ENCODE results near the gene CHSY1. TPM values are rescaled to one million over a fixed set of nuclear protein-coding genes. Genes with fewer than 3 reads are reported as not detected.

CHSY1 gene
- total RNA-seq, 1 donor from 2014 or later: 38.2 TPM

DNA sequence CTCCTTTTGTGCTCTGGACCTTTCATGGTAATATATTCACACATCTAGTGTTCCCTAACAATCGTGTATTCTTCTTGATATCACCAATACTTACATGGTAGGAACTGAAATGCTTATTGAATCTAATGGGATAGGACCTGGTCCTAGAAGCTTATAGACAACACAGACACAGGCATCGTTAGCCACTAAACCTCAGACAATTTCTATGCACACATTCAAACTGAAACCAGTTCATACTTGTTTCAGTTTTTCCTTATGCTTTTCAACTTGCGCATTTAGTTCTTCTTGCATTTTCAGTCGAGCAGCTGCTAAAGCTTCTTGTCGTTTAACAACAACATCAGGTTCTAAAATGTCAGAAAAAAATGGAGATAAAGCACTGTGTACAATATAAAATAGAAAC is 23.2 kb upstream of the CHSY1 start:
- no peaks in the 10 kb centered on the region for H3K36me3 Mint-ChIP-seq (ENCODE audit: unreplicated experiment)
- peaks cover 2% of the 10 kb centered on the region for H3K9me3 Mint-ChIP-seq (ENCODE audit: unreplicated experiment)
- no peaks in the 10 kb centered on the region for H3K4me1 Mint-ChIP-seq (ENCODE audit: low read depth, unreplicated experiment)
- no peak overlapping the region for H3K4me3 Mint-ChIP-seq (ENCODE audit: unreplicated experiment)
- no peak overlapping the region for H3K27ac Mint-ChIP-seq (ENCODE audit: unreplicated experiment)
- peaks cover 2% of the 10 kb centered on the region for H3K27me3 Mint-ChIP-seq (ENCODE audit: unreplicated experiment)
- no peak for DNase-seq
- TF ChIP-seq, protein P1, sequence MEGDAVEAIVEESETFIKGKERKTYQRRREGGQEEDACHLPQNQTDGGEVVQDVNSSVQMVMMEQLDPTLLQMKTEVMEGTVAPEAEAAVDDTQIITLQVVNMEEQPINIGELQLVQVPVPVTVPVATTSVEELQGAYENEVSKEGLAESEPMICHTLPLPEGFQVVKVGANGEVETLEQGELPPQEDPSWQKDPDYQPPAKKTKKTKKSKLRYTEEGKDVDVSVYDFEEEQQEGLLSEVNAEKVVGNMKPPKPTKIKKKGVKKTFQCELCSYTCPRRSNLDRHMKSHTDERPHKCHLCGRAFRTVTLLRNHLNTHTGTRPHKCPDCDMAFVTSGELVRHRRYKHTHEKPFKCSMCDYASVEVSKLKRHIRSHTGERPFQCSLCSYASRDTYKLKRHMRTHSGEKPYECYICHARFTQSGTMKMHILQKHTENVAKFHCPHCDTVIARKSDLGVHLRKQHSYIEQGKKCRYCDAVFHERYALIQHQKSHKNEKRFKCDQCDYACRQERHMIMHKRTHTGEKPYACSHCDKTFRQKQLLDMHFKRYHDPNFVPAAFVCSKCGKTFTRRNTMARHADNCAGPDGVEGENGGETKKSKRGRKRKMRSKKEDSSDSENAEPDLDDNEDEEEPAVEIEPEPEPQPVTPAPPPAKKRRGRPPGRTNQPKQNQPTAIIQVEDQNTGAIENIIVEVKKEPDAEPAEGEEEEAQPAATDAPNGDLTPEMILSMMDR (IDR thresholded peaks at IDR 0.05; ENCODE audit: partially characterized antibody, unreplicated experiment): no peak

DNA sequence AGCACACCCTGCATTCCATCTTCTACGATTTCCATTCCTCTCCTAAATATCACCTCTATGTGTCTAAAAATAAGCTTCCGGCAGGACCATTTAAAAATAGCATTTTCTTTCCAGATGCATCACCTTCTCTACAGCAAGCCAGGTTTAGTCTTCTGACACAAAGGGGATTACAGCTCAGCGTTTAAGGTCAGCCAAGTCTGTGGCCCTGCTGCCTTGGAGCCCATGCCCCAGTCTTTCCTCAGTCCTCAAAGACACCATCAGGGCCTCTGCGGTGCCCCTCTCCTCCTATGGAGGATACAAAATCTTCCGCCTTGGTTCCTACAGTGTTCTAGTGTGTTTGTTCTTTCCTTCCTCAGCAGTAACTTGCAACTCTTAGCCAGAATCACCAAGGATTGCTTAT is 21.7 kb upstream of the CHSY1 start:
- Mint-ChIP-seq H3K9me3 (ENCODE audit: unreplicated experiment) (peaks cover 2% of the 10 kb centered on the region), H3K36me3 (ENCODE audit: unreplicated experiment) (no peaks in the 10 kb centered on the region), H3K27me3 (ENCODE audit: unreplicated experiment) (peaks cover 7% of the 10 kb centered on the region), H3K4me3 (ENCODE audit: unreplicated experiment) (no peak overlapping the region), H3K4me1 (ENCODE audit: low read depth, unreplicated experiment) (no peaks in the 10 kb centered on the region), H3K27ac (ENCODE audit: unreplicated experiment) (no peak overlapping the region)
- DNase-seq: no peak
- TF ChIP-seq, protein P1 (IDR thresholded peaks at IDR 0.05; ENCODE audit: partially characterized antibody, unreplicated experiment): no peak

DNA sequence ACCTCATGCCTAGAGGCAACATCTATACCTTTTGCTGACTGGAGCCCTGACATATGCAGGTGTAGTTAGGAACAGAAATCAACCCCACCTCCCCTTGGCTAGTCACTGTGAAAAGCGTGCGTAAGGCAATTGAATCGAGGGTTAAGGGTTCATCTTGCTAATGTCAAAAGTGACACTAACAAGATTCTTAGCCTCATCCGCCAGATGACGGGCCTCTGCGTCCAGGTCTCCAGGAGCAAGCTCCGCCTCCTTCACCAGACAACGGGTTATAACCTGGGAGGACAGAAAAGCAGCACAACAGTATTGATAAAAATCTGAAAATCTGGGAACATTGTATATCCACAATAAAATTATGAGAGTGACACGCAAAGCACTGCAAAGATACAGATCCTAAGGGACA is 20.7 kb upstream of the CHSY1 start:
- TF ChIP-seq, protein P1 (IDR thresholded peaks at IDR 0.05; ENCODE audit: partially characterized antibody, unreplicated experiment): no peak
- Mint-ChIP-seq H3K27ac (ENCODE audit: unreplicated experiment) (no peak overlapping the region), H3K27me3 (ENCODE audit: unreplicated experiment) (peaks cover 9% of the 10 kb centered on the region), H3K4me3 (ENCODE audit: unreplicated experiment) (no peak overlapping the region), H3K36me3 (ENCODE audit: unreplicated experiment) (no peaks in the 10 kb centered on the region), H3K4me1 (ENCODE audit: low read depth, unreplicated experiment) (no peaks in the 10 kb centered on the region), H3K9me3 (ENCODE audit: unreplicated experiment) (peaks cover 2% of the 10 kb centered on the region)
- DNase-seq: no peak

DNA sequence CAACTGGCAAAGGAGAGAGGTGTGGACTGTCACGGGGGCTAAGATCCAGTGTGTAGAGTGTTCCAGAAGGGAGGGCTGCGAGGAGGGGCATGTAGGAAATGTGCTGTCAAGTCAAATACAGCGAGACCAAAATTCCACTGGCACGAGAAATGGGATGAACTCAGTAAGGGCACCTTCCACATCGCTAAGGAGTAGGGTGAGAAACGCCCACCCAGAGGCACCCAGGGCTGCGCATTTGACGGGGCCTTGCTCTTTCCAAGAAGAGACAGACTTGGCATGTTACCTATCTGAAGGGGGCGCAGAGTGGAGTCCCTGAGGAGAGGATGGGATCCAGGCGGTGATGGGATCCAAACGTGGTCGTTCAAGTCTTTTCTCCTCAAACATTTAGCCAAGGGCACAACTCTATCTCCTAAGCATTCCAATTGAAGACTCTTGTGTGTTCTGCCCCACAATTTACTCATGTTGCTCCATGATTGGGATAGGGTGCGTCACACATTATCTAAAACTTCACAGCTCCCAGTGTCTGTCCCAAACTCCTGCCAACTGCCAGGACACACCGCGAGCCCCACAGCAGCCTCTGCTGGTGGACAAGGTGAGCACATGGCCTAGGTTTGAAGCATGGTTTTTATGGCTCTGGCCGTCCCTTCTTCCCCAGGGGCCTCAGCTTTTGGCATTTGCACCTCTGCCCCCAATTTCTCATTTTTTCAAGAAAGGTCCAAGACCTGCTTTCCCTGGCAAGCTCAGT is 17.8 kb upstream of the CHSY1 start:
- no peak for DNase-seq
- Mint-ChIP-seq H3K27ac (ENCODE audit: unreplicated experiment) (no peak overlapping the region), H3K36me3 (ENCODE audit: unreplicated experiment) (no peaks in the 10 kb centered on the region), H3K27me3 (ENCODE audit: unreplicated experiment) (peaks cover 9% of the 10 kb centered on the region), H3K4me1 (ENCODE audit: low read depth, unreplicated experiment) (no peaks in the 10 kb centered on the region), H3K9me3 (ENCODE audit: unreplicated experiment) (peaks cover 2% of the 10 kb centered on the region), H3K4me3 (ENCODE audit: unreplicated experiment) (no peak overlapping the region)
- TF ChIP-seq, protein P1 (IDR thresholded peaks at IDR 0.05; ENCODE audit: partially characterized antibody, unreplicated experiment): no peak

DNA sequence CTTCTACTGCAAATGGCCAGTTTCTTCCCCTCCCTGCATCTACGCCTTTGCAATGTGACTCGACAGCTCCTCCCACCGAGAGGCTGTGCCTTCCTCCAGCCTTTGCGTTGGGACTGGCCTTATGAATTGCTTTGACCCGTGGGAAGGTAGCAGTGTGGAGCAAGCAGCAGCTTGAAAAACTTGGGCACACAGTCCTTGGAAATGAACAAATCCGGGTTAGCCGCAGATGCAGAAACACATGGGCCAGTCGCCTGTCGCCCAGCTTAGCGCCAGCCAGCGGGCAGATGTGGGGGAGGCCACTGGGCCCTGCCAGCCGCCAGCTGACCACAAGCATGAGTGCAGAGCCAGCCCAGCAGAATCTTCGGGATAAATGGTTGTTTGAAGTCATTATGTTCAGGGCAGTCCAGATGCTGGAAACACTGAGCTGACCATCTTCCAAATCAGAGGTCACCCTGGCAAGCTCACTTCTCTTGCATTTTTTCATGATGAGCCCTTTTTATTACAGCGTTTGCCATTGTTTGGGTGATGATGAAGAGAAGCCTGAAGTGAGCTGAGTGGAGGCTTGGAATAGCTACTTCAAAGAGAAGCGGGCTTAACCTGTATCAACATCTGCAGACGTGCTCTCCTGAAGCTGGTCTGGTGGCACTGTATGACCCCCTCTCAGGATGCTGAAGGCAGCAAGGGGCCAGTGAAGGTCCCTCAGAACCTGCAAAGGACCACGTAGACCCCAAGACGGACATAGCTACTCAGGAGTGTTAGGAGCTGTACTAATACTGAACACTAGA is 15.7 kb upstream of the CHSY1 start:
- peaks cover 2% of the 10 kb centered on the region for H3K9me3 Mint-ChIP-seq (ENCODE audit: unreplicated experiment)
- no peak overlapping the region for H3K4me3 Mint-ChIP-seq (ENCODE audit: unreplicated experiment)
- TF ChIP-seq, protein P1 (IDR thresholded peaks at IDR 0.05; ENCODE audit: partially characterized antibody, unreplicated experiment): no peak
- H3K27ac Mint-ChIP-seq (ENCODE audit: unreplicated experiment): no peak overlapping the region
- H3K27me3 Mint-ChIP-seq (ENCODE audit: unreplicated experiment): peaks cover 9% of the 10 kb centered on the region
- no peaks in the 10 kb centered on the region for H3K36me3 Mint-ChIP-seq (ENCODE audit: unreplicated experiment)
- H3K4me1 Mint-ChIP-seq (ENCODE audit: low read depth, unreplicated experiment): no peaks in the 10 kb centered on the region
- DNase-seq: no peak

Measured in glutamatergic neuron (in vitro differentiated cells).